PFSK-1 (cell line): ENCODE measurements around the gene AGRN.

Source experiments
- SIN3A ChIP-seq: IDR thresholded peaks from 2 replicates; pipeline ENCODE4 v1.6.1; 2012; ENCODE audit warnings: mild to moderate bottlenecking, low read length, moderate library complexity, borderline replicate concordance; ENCODE audit not compliant: insufficient read depth
- TAF1 ChIP-seq: IDR thresholded peaks from 2 replicates; pipeline ENCODE4 v1.6.1; 2012; ENCODE audit warnings: low read length, control low read depth, borderline replicate concordance; ENCODE audit not compliant: insufficient read depth

- TF ChIP-seq SIN3A (no peak), TAF1 (no peak)
These were observed 44.3 kb downstream of the AGRN start for GRCh38 chr1:1063945-1064831.
